HG02588 (cell line): ENCODE results near the gene JUN.
"Not testable (repeated sequence)": the region's sequence is repeated elsewhere in the genome, so short reads cannot be mapped to it uniquely, and the experiment has no call there.

Experiments used
- ATAC-seq: cut with Tn5 transposase; IDR thresholded peaks from one replicate; pipeline ENCODE4 v1.9.1; 2021; ENCODE audit warnings: mild to moderate bottlenecking, moderate library complexity; ENCODE audit not compliant: unreplicated experiment

JUN gene

GRCh38 chr1:58809325-58810010, 25.6 kb upstream of the JUN start:
- ATAC-seq = no peak

GRCh38 chr1:58808077-58808476, 24.2 kb upstream of the JUN start:
- ATAC-seq = no peak

GRCh38 chr1:58805716-58806571, 22.1 kb upstream of the JUN start:
- peak; percentile 62 for ATAC-seq

- ATAC-seq = no peak
Observed at GRCh38 chr1:58804853-58805565, 21.2 kb upstream of the JUN start.

GRCh38 chr1:58803858-58804257, 20.0 kb upstream of the JUN start:
- no peak for ATAC-seq

GRCh38 chr1:58802640-58803399, 19.0 kb upstream of the JUN start:
- ATAC-seq = no peak

DNA sequence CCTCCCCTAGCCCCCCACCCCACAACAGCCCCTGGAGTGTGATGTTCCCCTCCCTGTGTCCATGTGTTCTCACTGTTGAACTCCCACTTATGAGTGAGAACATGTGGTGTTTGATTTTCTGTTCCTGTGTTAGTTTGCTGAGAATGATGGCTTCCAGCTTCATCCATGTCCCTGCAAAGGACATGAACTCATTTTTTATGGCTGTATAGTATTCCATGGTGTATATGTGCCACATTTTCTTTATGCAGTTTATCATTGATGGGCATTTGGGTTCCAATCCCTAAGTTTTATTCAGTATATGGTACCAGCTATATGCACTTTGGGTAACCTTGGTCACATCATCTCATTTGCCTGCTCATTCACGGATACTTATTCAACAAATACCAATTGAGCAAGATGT, 17.4 kb upstream of the JUN start:
- ATAC-seq = not testable (repeated sequence)

DNA sequence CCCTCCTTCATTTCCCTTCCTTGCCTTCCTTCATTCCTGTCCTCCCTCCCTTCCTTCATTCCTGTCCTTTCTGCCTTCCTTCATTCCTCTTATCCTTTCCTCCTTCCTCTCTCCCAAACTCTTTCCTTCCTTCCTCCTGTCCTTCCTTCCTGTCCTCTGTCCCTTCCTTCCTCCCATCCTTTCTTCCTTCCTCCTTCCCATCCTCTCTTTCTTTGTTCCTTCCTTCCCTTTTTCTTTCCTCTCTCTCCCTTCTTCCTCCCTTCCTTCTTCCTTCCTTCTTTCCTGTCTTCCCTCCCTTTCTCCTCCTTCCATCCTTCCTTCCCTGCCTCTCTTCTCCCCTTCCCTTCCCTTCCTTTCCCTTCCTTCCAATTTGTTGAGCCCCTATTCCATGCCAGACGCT, 15.8 kb upstream of the JUN start:
- no peak for ATAC-seq

GRCh38 chr1:58798910-58799442, 15.1 kb upstream of the JUN start:
- no peak for ATAC-seq

- ATAC-seq = no peak
Observed at GRCh38 chr1:58796416-58796815, 12.6 kb upstream of the JUN start.

DNA sequence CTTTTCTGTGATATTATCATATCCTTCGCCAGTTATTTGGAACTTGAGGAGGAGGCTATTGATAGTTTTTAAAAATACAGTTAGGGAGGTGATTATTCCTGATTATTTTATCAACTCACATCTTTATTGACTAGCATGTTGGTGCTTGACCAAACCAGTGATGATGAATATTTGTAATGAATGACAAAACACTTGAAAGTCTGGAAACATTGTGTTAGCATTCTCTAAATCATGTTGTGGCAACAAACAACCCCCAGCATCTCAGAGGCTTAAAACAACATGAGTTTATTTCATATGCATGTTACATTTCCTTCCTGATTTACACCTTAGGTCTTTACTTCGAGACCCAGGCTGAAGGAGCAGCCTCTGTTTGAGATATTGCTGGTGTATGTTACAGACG, 10.7 kb upstream of the JUN start:
- ATAC-seq = no peak

DNA sequence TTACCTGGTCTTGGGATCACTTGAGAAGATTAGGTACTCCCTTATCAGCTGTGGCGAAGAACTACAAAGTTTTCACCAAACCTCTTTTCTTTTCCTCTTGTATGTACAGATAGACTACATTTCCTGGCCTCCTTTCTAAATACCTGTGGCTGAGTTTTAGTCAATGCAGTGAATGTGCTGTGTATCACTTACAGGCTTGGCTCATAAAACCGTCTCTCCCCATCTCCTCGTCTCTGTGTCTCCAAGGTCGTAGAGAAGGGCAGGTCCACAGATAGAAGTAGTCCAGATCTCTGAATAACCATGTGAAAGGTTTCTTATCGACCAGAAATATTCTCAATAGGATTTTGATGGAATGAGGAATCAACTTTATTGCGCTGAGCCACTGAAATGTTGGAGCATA, 9.0 kb upstream of the JUN start:
- no peak for ATAC-seq

DNA sequence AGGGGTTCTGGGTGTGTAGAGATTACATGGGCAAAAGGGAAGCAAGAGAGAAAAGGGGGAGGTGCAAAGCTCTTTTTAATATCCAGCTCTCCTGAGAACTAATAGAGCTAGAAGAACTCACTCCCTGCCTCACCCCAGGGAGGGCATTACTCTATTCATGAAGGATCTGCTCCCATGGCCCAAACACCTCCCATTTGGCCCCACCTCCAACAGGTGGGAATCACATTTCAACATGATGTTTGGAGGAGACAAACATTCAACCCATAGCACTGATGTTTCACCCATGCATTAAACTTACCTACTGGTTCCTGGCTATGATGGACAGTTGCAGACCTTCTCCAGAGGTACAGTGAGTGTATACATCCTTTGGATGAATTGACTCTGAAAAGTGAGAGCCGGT, 7.3 kb upstream of the JUN start:
- ATAC-seq = no peak

- no peak for ATAC-seq
Observed at GRCh38 chr1:58789996-58790660, 6.3 kb upstream of the JUN start.

DNA sequence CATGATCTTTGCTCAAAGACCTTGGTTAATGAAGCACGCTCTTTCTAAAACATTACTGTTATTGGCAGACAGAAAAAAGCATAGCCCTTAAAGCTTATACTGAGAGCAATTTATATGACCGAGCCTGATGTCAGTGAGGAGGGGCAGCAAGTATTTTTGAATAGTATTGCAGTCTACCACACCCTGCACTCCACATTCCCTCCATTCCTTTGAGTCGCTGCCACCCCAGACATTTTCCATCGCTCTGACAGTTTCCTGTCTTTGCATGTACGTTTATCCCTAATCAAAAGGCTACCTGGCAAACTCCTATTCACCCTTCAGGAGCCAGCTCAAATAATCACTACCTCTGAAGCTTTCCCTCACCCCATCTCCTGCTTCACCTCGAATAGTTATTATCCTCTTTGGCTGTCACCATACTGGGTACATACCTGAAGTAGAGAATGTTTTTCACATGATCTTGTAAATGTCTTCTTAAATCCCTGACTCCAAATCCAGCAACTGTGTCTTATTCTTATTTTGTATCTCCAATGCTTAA, 5.5 kb upstream of the JUN start:
- ATAC-seq = no peak

DNA sequence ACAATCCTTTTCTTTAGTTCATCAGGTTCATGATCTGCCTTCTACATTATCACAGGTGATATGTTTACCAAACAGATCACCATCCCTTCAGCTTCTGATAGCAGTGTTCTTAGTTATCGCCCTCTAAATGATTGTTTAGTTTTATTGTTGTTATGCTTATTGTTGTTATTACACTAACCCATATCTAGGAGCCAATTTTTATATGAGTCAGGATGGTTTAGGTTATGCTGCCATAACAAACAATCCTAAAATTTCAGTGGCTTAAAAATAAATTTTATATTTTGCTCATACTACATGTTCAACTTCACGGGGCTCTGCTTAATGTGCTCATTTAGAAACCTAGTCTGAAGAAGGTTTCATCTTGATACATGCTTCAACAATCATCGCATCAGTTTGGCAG, 4.4 kb upstream of the JUN start:
- no peak for ATAC-seq

GRCh38 chr1:58786927-58787245, 3.0 kb upstream of the JUN start:
- ATAC-seq = no peak

DNA sequence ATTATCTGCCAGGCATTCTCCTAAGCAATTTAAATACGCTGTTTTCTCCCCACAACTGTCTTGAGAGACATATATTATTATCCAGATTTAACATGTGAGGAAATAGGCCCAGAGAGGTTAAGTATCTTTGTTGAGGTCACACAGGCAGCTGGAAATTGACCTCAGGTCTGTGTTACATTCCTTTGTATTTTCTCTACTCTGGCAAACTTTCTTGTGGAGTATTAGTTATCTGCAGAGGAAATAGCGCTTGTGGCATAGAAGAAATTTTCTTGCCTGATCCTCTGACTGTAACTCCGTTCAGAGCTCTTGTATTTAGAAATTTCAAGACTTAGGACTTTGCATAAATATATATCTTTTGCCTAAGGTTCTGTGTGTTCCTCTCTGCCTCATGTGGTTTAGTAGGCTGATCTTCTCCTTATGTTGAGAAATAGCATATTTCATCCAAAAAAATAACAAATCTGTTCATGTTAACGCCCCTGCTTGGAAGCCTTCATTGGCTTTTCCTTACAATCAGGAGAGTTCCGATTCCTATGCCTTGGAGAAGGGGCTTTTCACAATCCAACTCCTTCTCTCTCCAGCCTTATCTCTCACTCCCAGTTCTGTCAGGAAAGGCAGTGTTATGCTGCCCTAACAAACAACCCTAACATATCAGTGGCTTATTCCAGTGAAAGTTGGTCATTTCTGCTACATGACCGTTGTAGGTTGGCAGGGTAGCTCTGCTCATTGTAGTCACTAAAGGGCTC, 2.5 kb upstream of the JUN start:
- ATAC-seq = no peak

GRCh38 chr1:58785442-58786058, 1.7 kb upstream of the JUN start:
- ATAC-seq = no peak
